Measurements from ENCODE around the gene SSBP2. TPM values are rescaled to one million over a fixed set of nuclear protein-coding genes. Genes with fewer than 3 reads are reported as not detected.

The SSBP2 gene
- total and polyA plus RNA-seq, 7 donors, result 9.9 to 89.2 (median 68.7) TPM

GRCh38 chr5:81572201-81572600, 178.7 kb downstream of the SSBP2 start:
- peaks cover 0 to 12% (median 4%) of the 10 kb centered on the region in 4 donors for H3K4me1 ChIP-seq
- intact Hi-C loops (cut with DNase I), result no loop called here

GRCh38 chr5:81558188-81558587, 192.7 kb downstream of the SSBP2 start:
- H3K9me3 ChIP-seq, result no peaks in the 10 kb centered on the region
- intact Hi-C loops (cut with DNase I), result no loop called here
- WGBS, 2 donors, result 33 to 58% methylated on average over 1 of the region's 1 CpG

More at GRCh38 chr5:81572201-81572600, 178.7 kb downstream of the SSBP2 start:
- H3K36me3 ChIP-seq, result no peaks in the 10 kb centered on the region
- DNase-seq, result no peak
- no peak overlapping the region for H3K4me3 ChIP-seq
- H3K27me3 ChIP-seq, result no peaks in the 10 kb centered on the region
- no peak overlapping the region for H3K27ac ChIP-seq
- TF ChIP-seq CTCF (IDR thresholded peaks at IDR 0.05), result no peak
- no peak for TF ChIP-seq POLR2A (IDR thresholded peaks at IDR 0.05)
- TF ChIP-seq POLR2AphosphoS5 (IDR thresholded peaks at IDR 0.05), result no peak
- TF ChIP-seq EP300 (IDR thresholded peaks at IDR 0.05), result no peak
- H3K9me3 ChIP-seq, result no peaks in the 10 kb centered on the region

GRCh38 chr5:81556809-81557208, 194.1 kb downstream of the SSBP2 start:
- Histone ChIP-seq H3K27ac (no peak overlapping the region), H3K9me3 (no peaks in the 10 kb centered on the region), H3K27me3 (no peaks in the 10 kb centered on the region), H3K4me3 (no peak overlapping the region), H3K36me3 (no peaks in the 10 kb centered on the region), H3K4me1 (peaks cover 0 to 6% (median 0%) of the 10 kb centered on the region in 4 donors)
- TF ChIP-seq EP300 (IDR thresholded peaks at IDR 0.05) (no peak), POLR2AphosphoS5 (IDR thresholded peaks at IDR 0.05) (no peak), CTCF (IDR thresholded peaks at IDR 0.05) (no peak), POLR2A (IDR thresholded peaks at IDR 0.05) (no peak)
- DNase-seq, result no peak
- intact Hi-C loops (cut with DNase I), result no loop called here

More at GRCh38 chr5:81558188-81558587, 192.7 kb downstream of the SSBP2 start:
- Histone ChIP-seq H3K4me1 (peaks cover 0 to 6% (median 0%) of the 10 kb centered on the region in 4 donors), H3K27me3 (no peaks in the 10 kb centered on the region), H3K4me3 (no peak overlapping the region), H3K36me3 (no peaks in the 10 kb centered on the region), H3K27ac (no peak overlapping the region)
- TF ChIP-seq POLR2A (IDR thresholded peaks at IDR 0.05) (no peak), CTCF (IDR thresholded peaks at IDR 0.05) (no peak), EP300 (IDR thresholded peaks at IDR 0.05) (no peak), POLR2AphosphoS5 (IDR thresholded peaks at IDR 0.05) (no peak)
- no peak for DNase-seq

GRCh38 chr5:81555865-81556264, 195.0 kb downstream of the SSBP2 start:
- Histone ChIP-seq H3K4me1 (peaks cover 0 to 6% (median 0%) of the 10 kb centered on the region in 4 donors), H3K4me3 (no peak overlapping the region), H3K36me3 (peaks cover 0 to under 1% (median 0%) of the 10 kb centered on the region in 4 donors), H3K27me3 (no peaks in the 10 kb centered on the region), H3K27ac (no peak overlapping the region), H3K9me3 (no peaks in the 10 kb centered on the region)
- TF ChIP-seq EP300 (IDR thresholded peaks at IDR 0.05), result no peak
- TF ChIP-seq CTCF (IDR thresholded peaks at IDR 0.05), result no peak
- no peak for TF ChIP-seq POLR2A (IDR thresholded peaks at IDR 0.05)
- no peak for TF ChIP-seq POLR2AphosphoS5 (IDR thresholded peaks at IDR 0.05)
- intact Hi-C loops (cut with DNase I), result no loop called here
- DNase-seq, result no peak
- 56 to 79% methylated on average over 2 of the region's 2 CpGs for WGBS, 2 donors

GRCh38 chr5:81554647-81555046, 196.2 kb downstream of the SSBP2 start:
- Histone ChIP-seq H3K36me3 (peaks cover 0 to 8% (median 0%) of the 10 kb centered on the region in 4 donors), H3K9me3 (no peaks in the 10 kb centered on the region), H3K4me1 (peaks cover 0 to 6% (median 0%) of the 10 kb centered on the region in 4 donors), H3K27ac (no peak overlapping the region), H3K4me3 (no peak overlapping the region), H3K27me3 (no peaks in the 10 kb centered on the region)
- no peak for DNase-seq
- TF ChIP-seq POLR2AphosphoS5 (IDR thresholded peaks at IDR 0.05), result no peak
- TF ChIP-seq CTCF (IDR thresholded peaks at IDR 0.05), result no peak
- TF ChIP-seq POLR2A (IDR thresholded peaks at IDR 0.05), result no peak
- TF ChIP-seq EP300 (IDR thresholded peaks at IDR 0.05), result no peak
- intact Hi-C loops (cut with DNase I), result no loop called here
- WGBS, 2 donors, result 81 to 92% methylated on average over 1 of the region's 1 CpG
